Measurements from ENCODE around the gene KRTAP5-2. TPM values are rescaled to one million over a fixed set of nuclear protein-coding genes. Genes with fewer than 3 reads are reported as not detected.
A peak's percentile ranks its signal among the peaks of the same experiment; 100 is the strongest.

The KRTAP5-2 gene
- total RNA-seq, 1 experiment from 2014 or later, result not detected

DNA sequence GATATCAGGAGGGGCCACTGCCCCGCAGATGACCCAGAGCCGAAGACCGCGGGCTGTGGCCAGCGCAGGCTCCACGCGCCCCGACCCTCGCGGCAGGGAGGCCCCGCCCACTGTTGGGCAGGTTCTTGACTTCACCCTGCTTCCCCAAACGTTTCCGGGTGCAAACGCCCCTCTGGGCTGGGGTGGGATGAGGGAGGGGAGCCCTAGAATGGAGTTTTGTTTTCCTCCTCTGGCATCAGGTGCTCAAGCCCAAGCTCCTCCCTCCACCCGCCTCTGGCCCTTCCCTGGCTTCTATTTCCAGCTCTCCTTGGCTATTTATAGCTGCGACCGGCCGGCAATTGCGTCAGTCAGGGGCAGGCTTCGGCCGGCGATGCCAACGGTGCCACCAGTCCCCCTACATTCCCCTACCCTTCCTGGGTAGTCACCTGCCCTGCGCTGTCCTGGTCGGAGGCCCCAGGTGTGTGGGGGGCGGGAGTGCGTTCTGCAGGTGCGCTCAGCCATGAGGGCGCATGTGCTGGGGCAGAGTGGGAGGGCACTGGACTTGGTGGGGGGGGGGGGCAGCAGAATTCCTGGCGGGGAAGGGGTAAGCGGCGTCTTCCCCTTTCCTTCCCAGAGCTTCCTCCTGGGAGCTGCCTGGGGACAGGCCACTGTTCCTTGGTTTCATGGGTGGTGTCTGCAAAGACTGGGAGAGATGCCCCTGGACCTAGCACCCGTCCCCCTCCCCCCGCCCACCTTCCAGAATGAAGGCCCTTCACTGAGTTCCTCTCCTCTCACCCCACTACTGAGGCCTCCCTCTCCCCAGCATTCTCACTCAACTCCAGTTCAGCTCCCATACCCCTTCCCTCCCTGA, 49.6 kb downstream of the KRTAP5-2 start:
- Histone ChIP-seq H3K4me2 (ENCODE audit: insufficient read depth, insufficient read length, low read length) (peak overlapping the region; percentile 42), H3K9me3 (ENCODE audit: control insufficient read depth, low read depth, low read length) (no peaks in the 10 kb centered on the region), H2BK5ac (ENCODE audit: insufficient read length, low read length) (no peak overlapping the region), H2BK15ac (ENCODE audit: low read depth, low read length) (no peak overlapping the region), H2BK12ac (ENCODE audit: insufficient read length, low read depth, low read length) (no peak overlapping the region), H3K79me2 (ENCODE audit: insufficient read depth, low read length) (no peaks in the 10 kb centered on the region), H2BK120ac (ENCODE audit: low read depth, low read length, poor library complexity, severe bottlenecking) (no peak overlapping the region), H3K18ac (ENCODE audit: insufficient read length, low read depth, low read length) (no peak overlapping the region), H3K4ac (ENCODE audit: low read depth, low read length) (no peak overlapping the region), H4K20me1 (ENCODE audit: control insufficient read depth, insufficient read depth, insufficient read length) (no peaks in the 10 kb centered on the region), H2BK20ac (ENCODE audit: low read depth, low read length, poor library complexity, severe bottlenecking) (no peak overlapping the region), H3K4me1 (ENCODE audit: insufficient read depth, low read length) (no peaks in the 10 kb centered on the region), H3K23me2 (ENCODE audit: insufficient read length, low read depth, low read length, poor library complexity, severe bottlenecking) (peaks cover 17% of the 10 kb centered on the region), H3K23ac (ENCODE audit: insufficient read length, low read depth, low read length) (no peak overlapping the region), H3T11ph (ENCODE audit: low read length) (no peak overlapping the region), H4K91ac (ENCODE audit: insufficient read length, low read depth, low read length) (no peak overlapping the region), H3K9ac (ENCODE audit: extremely low read depth, insufficient read length, low read length) (no peak overlapping the region), H2AK5ac (ENCODE audit: insufficient read length, low read length) (no peak overlapping the region), H3K56ac (ENCODE audit: insufficient read length, low read depth, low read length) (no peak overlapping the region), H3K79me1 (ENCODE audit: insufficient read depth, low read depth, low read length, poor library complexity, severe bottlenecking) (no peaks in the 10 kb centered on the region), H2AFZ (ENCODE audit: low read length) (no peak overlapping the region), H4K5ac (ENCODE audit: insufficient read length, low read depth, low read length) (no peak overlapping the region), H3K14ac (ENCODE audit: insufficient read depth, low read length) (peak overlapping the region; percentile 53; the same call in 1 of the 2 replicates), H3K27me3 (ENCODE audit: insufficient read depth, low read length) (peaks cover 8% of the 10 kb centered on the region; the same call in 1 of the 2 replicates), H3K27ac (ENCODE audit: insufficient read length, low read depth, low read length) (no peak overlapping the region), H4K8ac (replicated peaks; ENCODE audit: insufficient read length, low read depth, low read length) (no peak overlapping the region)
- DNase-seq, result peak; percentile 83
- H3K4me1 Mint-ChIP-seq, result peaks cover 7 to 26% of the 10 kb centered on the region in 2 experiments
- no peaks in the 10 kb centered on the region for H3K36me3 Mint-ChIP-seq (ENCODE audit: insufficient read depth in 1 of 3, low read depth in 3 of 3)
- no peak for TF ChIP-seq CTCF (conservative IDR thresholded peaks at IDR 0.05)
- H3K9me3 Mint-ChIP-seq, result no peaks in the 10 kb centered on the region
- WGBS (ENCODE audit: extremely low coverage, insufficient read length, low lambda C conversion rate), result no CpG with 5 or more reads among the region's 34 CpGs
- H3K4me3 Mint-ChIP-seq, result peak overlapping the region; percentile 38 to 66; a peak in 4 of 5 replicates
- peaks cover 75% of the 10 kb centered on the region for H3K27me3 Mint-ChIP-seq (ENCODE audit: low read depth)
- no peak overlapping the region for H3K27ac Mint-ChIP-seq

All from H9 (cell line).